Measurements from ENCODE around the gene SLC25A44. TPM values are rescaled to one million over a fixed set of nuclear protein-coding genes. Genes with fewer than 3 reads are reported as not detected.

The SLC25A44 gene
- total RNA-seq, 1 experiment from 2014 or later: 29.3 TPM

DNA sequence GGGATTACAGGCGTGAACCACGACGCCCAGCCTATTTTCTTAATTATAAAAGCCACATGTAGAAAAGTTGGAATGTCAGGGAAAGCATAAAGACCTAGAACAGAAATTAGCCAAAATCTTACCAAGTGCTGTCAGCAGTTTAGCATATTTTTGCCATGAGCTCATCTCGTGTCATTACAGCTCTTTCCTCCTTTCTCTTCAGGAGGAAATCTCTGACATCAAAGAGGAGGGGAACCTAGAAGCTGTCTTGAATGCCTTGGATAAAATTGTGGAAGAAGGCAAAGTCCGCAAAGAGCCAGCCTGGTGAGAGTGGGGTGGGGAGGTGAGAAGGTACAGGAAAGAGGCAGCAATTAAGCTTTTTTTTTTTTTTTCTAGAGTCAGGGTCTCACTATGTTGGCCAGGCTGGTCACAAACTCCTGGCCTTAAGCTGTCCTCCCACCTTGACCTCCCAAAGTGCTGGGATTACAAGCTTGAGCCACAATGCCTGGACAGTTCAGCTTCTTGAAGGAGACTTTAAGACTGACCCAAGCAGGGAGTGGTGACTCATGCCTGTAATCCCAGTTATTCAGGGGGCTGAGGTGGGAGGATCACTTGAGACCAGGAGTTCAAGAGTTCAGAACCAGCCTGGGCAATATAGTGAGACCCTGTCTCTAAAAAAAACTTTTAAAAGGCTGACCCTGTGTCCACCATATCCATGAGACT is 39.7 kb downstream of the SLC25A44 start:
- H3K9me3 ChIP-seq: no peaks in the 10 kb centered on the region
- peaks cover 8% of the 10 kb centered on the region for H3K4me1 Mint-ChIP-seq (ENCODE audit: low read depth, unreplicated experiment)
- peak overlapping the region; percentile 44 for H3K4me3 Mint-ChIP-seq (ENCODE audit: unreplicated experiment)
- peaks cover 42% of the 10 kb centered on the region for H3K36me3 Mint-ChIP-seq (ENCODE audit: insufficient read depth, unreplicated experiment)
- no peaks in the 10 kb centered on the region for H3K27me3 Mint-ChIP-seq (ENCODE audit: insufficient read depth, unreplicated experiment)
- no peak overlapping the region for H3K4me3 ChIP-seq (ENCODE audit: low read depth, low read length)
- TF ChIP-seq, protein P1, sequence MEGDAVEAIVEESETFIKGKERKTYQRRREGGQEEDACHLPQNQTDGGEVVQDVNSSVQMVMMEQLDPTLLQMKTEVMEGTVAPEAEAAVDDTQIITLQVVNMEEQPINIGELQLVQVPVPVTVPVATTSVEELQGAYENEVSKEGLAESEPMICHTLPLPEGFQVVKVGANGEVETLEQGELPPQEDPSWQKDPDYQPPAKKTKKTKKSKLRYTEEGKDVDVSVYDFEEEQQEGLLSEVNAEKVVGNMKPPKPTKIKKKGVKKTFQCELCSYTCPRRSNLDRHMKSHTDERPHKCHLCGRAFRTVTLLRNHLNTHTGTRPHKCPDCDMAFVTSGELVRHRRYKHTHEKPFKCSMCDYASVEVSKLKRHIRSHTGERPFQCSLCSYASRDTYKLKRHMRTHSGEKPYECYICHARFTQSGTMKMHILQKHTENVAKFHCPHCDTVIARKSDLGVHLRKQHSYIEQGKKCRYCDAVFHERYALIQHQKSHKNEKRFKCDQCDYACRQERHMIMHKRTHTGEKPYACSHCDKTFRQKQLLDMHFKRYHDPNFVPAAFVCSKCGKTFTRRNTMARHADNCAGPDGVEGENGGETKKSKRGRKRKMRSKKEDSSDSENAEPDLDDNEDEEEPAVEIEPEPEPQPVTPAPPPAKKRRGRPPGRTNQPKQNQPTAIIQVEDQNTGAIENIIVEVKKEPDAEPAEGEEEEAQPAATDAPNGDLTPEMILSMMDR (IDR thresholded peaks at IDR 0.05; ENCODE audit: insufficient read depth in 1 of 2, low read depth in 1 of 2, low read length in 1 of 2, severe bottlenecking in 1 of 2, unreplicated experiment in 1 of 2): no peak
- intact Hi-C loops (cut with micrococcal nuclease; ENCODE audit: unreplicated experiment): no loop called here
- H3K27me3 ChIP-seq (replicated peaks; ENCODE audit: control insufficient read depth, insufficient read depth, low read length): no peaks in the 10 kb centered on the region
- DNase-seq: no peak
- peaks cover 1% of the 10 kb centered on the region; the same call in 1 of the 2 replicates for H3K36me3 ChIP-seq (ENCODE audit: control insufficient read depth, insufficient read depth, low read length)
- BruUV-seq (replicated peaks): no TSS peak
- H3K9me3 Mint-ChIP-seq (ENCODE audit: unreplicated experiment): no peaks in the 10 kb centered on the region
- peak overlapping the region; percentile 83 for H3K27ac Mint-ChIP-seq (ENCODE audit: unreplicated experiment)
- H3K4me1 ChIP-seq: peaks cover 19% of the 10 kb centered on the region
- ChIA-PET CTCF (interaction anchor here (0.5 to 0.9 kb wide), 9 partner anchors 19 to 656 kb away, joined by 3 to 4 read pairs (median 3); partner anchors contain the start of gene PMF1), POLR2A (interaction anchor here (0.5 to 2.0 kb wide), 4 partner anchors 21 to 300 kb away, joined by 4 to 10 read pairs (median 4); partner anchors contain the start of genes KHDC4 and PMF1)

DNA sequence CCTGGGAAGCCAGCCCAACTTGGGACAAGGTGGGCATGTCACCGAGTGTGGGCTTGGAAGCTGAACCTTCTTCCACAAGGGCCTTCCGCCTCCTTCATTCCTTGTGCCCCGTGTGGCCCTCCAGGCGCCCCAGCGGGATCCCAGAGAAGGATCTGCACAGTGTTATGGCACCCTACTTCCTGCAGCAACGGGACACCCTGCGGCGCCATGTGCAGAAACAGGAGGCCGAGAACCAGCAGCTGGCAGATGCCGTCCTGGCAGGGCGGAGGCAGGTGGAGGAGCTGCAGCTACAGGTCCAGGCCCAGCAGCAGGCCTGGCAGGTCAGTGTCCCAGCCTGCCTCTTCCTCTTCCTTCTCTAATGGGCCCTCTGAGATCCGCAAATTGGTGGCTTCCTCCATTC is 42.3 kb downstream of the SLC25A44 start:
- Mint-ChIP-seq H3K36me3 (ENCODE audit: insufficient read depth, unreplicated experiment) (peaks cover 35% of the 10 kb centered on the region), H3K27ac (ENCODE audit: unreplicated experiment) (no peak overlapping the region), H3K9me3 (ENCODE audit: unreplicated experiment) (no peaks in the 10 kb centered on the region), H3K4me3 (ENCODE audit: unreplicated experiment) (no peak overlapping the region), H3K27me3 (ENCODE audit: insufficient read depth, unreplicated experiment) (no peaks in the 10 kb centered on the region), H3K4me1 (ENCODE audit: low read depth, unreplicated experiment) (peaks cover 8% of the 10 kb centered on the region)
- TF ChIP-seq, protein P1 (IDR thresholded peaks at IDR 0.05; ENCODE audit: insufficient read depth in 1 of 2, low read depth in 1 of 2, low read length in 1 of 2, severe bottlenecking in 1 of 2, unreplicated experiment in 1 of 2): no peak
- ChIA-PET POLR2A (interaction anchor here (0.6 kb wide), 1 partner anchor 72 kb away, joined by 4 read pairs; no protein-coding TSS in a partner anchor), CTCF (interaction anchor here (0.5 kb wide), 1 partner anchor 11 kb away, joined by 3 read pairs; no protein-coding TSS in a partner anchor)
- intact Hi-C loops (cut with micrococcal nuclease; ENCODE audit: unreplicated experiment): no loop called here
- peaks cover 19% of the 10 kb centered on the region for H3K4me1 ChIP-seq
- peaks cover 1% of the 10 kb centered on the region; the same call in 1 of the 2 replicates for H3K36me3 ChIP-seq (ENCODE audit: control insufficient read depth, insufficient read depth, low read length)
- no peaks in the 10 kb centered on the region for H3K27me3 ChIP-seq (replicated peaks; ENCODE audit: control insufficient read depth, insufficient read depth, low read length)
- BruUV-seq (replicated peaks): no TSS peak
- H3K4me3 ChIP-seq (ENCODE audit: low read depth, low read length): no peak overlapping the region
- no peak for DNase-seq
- no peaks in the 10 kb centered on the region for H3K9me3 ChIP-seq

DNA sequence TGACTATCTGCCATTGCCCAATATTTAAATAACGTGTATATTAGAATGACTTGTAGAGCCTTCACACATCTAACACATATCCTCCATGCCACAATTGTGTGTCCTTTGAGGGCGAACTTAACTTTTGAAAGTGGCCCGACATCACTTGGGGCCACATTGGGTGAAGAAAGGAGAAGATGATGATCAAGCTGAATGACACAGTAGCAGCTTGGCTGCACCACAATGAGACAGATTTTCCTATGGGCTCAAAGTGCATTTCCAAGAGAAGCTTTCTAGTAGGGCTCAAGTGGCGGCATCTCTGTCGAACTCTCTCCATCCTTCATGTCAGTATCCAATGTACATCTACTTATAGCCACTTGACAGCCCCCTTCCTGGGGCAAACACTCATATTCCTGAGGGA is 44.3 kb downstream of the SLC25A44 start:
- no peaks in the 10 kb centered on the region for H3K27me3 Mint-ChIP-seq (ENCODE audit: insufficient read depth, unreplicated experiment)
- no peak for DNase-seq
- Histone ChIP-seq H3K36me3 (ENCODE audit: control insufficient read depth, insufficient read depth, low read length) (peaks cover 1% of the 10 kb centered on the region; the same call in 1 of the 2 replicates), H3K9me3 (no peaks in the 10 kb centered on the region), H3K27me3 (replicated peaks; ENCODE audit: control insufficient read depth, insufficient read depth, low read length) (no peaks in the 10 kb centered on the region), H3K4me3 (ENCODE audit: low read depth, low read length) (no peak overlapping the region), H3K4me1 (peaks cover 9% of the 10 kb centered on the region)
- peaks cover 6% of the 10 kb centered on the region for H3K4me1 Mint-ChIP-seq (ENCODE audit: low read depth, unreplicated experiment)
- no peak overlapping the region for H3K4me3 Mint-ChIP-seq (ENCODE audit: unreplicated experiment)
- intact Hi-C loops (cut with micrococcal nuclease; ENCODE audit: unreplicated experiment): no loop called here
- peaks cover 50% of the 10 kb centered on the region for H3K36me3 Mint-ChIP-seq (ENCODE audit: insufficient read depth, unreplicated experiment)
- POLR2A ChIA-PET: no interaction called here
- CTCF ChIA-PET: interaction anchor here (1.2 kb wide), 1 partner anchor 93 kb away, joined by 3 read pairs; no protein-coding TSS in a partner anchor
- TF ChIP-seq, protein P1 (IDR thresholded peaks at IDR 0.05; ENCODE audit: insufficient read depth in 1 of 2, low read depth in 1 of 2, low read length in 1 of 2, severe bottlenecking in 1 of 2, unreplicated experiment in 1 of 2): no peak
- no peak overlapping the region for H3K27ac Mint-ChIP-seq (ENCODE audit: unreplicated experiment)
- BruUV-seq (replicated peaks): no TSS peak
- H3K9me3 Mint-ChIP-seq (ENCODE audit: unreplicated experiment): no peaks in the 10 kb centered on the region
